Non-pigmented ciliary epithelial cell (primary cell): Measurements from ENCODE around the gene SHROOM3.

Experiments used
- DNase-seq: peaks from one replicate; pipeline ENCODE4 v3.0.0-alpha.2; 2010; ENCODE audit warnings: low read depth

The SHROOM3 gene

GRCh38 chr4:76781698-76782595 lies 346.9 kb downstream of the SHROOM3 start:
- peak; percentile 98 for DNase-seq

GRCh38 chr4:76782837-76783236 lies 347.8 kb downstream of the SHROOM3 start:
- no peak for DNase-seq

GRCh38 chr4:76783836-76784235 lies 348.8 kb downstream of the SHROOM3 start:
- no peak for DNase-seq

- DNase-seq: no peak
Measured at GRCh38 chr4:76784237-76784636, 349.2 kb downstream of the SHROOM3 start.

GRCh38 chr4:76787898-76788297 lies 352.9 kb downstream of the SHROOM3 start:
- no peak for DNase-seq

- DNase-seq: no peak
Measured at GRCh38 chr4:76790377-76790776, 355.3 kb downstream of the SHROOM3 start.

GRCh38 chr4:76791479-76791878 lies 356.4 kb downstream of the SHROOM3 start:
- DNase-seq: no peak

- DNase-seq: no peak
Measured at GRCh38 chr4:76792418-76792817, 357.4 kb downstream of the SHROOM3 start.

- no peak for DNase-seq
Measured at GRCh38 chr4:76795243-76795642, 360.2 kb downstream of the SHROOM3 start.

- DNase-seq: no peak
Measured at GRCh38 chr4:76799140-76799539, 364.1 kb downstream of the SHROOM3 start.

- no peak for DNase-seq
Measured at GRCh38 chr4:76799718-76800117, 364.7 kb downstream of the SHROOM3 start.

GRCh38 chr4:76800902-76801301 lies 365.9 kb downstream of the SHROOM3 start:
- no peak for DNase-seq

- DNase-seq: no peak
Measured at GRCh38 chr4:76801621-76802235, 366.7 kb downstream of the SHROOM3 start.

GRCh38 chr4:76802236-76803021 lies 367.4 kb downstream of the SHROOM3 start:
- DNase-seq: no peak

- peak; percentile 92 for DNase-seq
Measured at GRCh38 chr4:76803522-76803921, 368.5 kb downstream of the SHROOM3 start.

- DNase-seq: no peak
Measured at GRCh38 chr4:76804096-76804495, 369.1 kb downstream of the SHROOM3 start.

- DNase-seq: no peak
Measured at GRCh38 chr4:76806346-76806745, 371.3 kb downstream of the SHROOM3 start.

- no peak for DNase-seq
Measured at GRCh38 chr4:76806757-76807156, 371.7 kb downstream of the SHROOM3 start.

GRCh38 chr4:76809594-76810305 lies 374.7 kb downstream of the SHROOM3 start:
- no peak for DNase-seq

GRCh38 chr4:76811604-76812412 lies 376.8 kb downstream of the SHROOM3 start:
- DNase-seq: no peak

- no peak for DNase-seq
Measured at GRCh38 chr4:76813070-76813469, 378.0 kb downstream of the SHROOM3 start.
